CD14-positive monocyte (primary cell): ENCODE data around the gene KIF21A. TPM values are rescaled to one million over a fixed set of nuclear protein-coding genes. Genes with fewer than 3 reads are reported as not detected.

Experiments used
- DNase-seq, 3 donors: peaks; one replicate each; pipeline ENCODE4 v3.0.0-alpha.2; 2011 to 2022
- H2AFZ ChIP-seq: 2 replicates; pipeline ENCODE4 v1.6.0; 2012; ENCODE audit warnings: mild to moderate bottlenecking, low read depth, low read length, inconsistent platforms; ENCODE audit not compliant: insufficient read depth, poor library complexity, severe bottlenecking
- H3K27ac ChIP-seq, 2 donors: 1 replicate in 1 of 2; 2 replicates in 1 of 2; pipeline ENCODE4 v1.5.1; 2012 to 2013; ENCODE audit warnings: low read length in 2 of 2, control low read depth in 1 of 2, inconsistent platforms in 1 of 2, low read depth in 1 of 2, mild to moderate bottlenecking in 1 of 2
- H3K27me3 ChIP-seq, 2 donors: one replicate each; pipeline versions ENCODE4 v1.6.0 to v1.6.1; 2011 to 2013; ENCODE audit warnings: low read length in 2 of 2; ENCODE audit not compliant: control insufficient read depth in 2 of 2, insufficient read depth in 2 of 2
- H3K36me3 ChIP-seq, 2 donors: replicated peaks in 1 of 2; 1 replicate in 1 of 2; 2 replicates in 1 of 2; pipeline versions ENCODE4 v1.5.1 to v1.6.1; 2012 to 2013; ENCODE audit warnings: low read length in 2 of 2, control low read depth in 1 of 2, inconsistent platforms in 1 of 2, mild to moderate bottlenecking in 1 of 2; ENCODE audit not compliant: insufficient read depth in 2 of 2, control insufficient read depth in 1 of 2
- H3K4me1 ChIP-seq, 2 donors: 1 replicate in 1 of 2; 2 replicates in 1 of 2; pipeline versions ENCODE4 v1.5.1 to v1.6.1; 2012 to 2013; ENCODE audit warnings: low read length in 2 of 2, control low read depth in 1 of 2, inconsistent platforms in 1 of 2, mild to moderate bottlenecking in 1 of 2, moderate library complexity in 1 of 2; ENCODE audit not compliant: insufficient read depth in 2 of 2, control insufficient read depth in 1 of 2
- H3K4me2 ChIP-seq: replicated peaks from 2 replicates; pipeline ENCODE3; 2012; ENCODE audit warnings: low read length, moderate library complexity, mild to moderate bottlenecking; ENCODE audit not compliant: poor library complexity, severe bottlenecking; ENCODE audit errors: extremely low read depth
- H3K4me3 ChIP-seq, 3 experiments: fragments of 200-600 bp in 1 of 3; sonication (generic) in 1 of 3; replicated peaks in 1 of 3; 1 replicate in 2 of 3; 2 replicates in 1 of 3; pipeline ENCODE4 v1.5.1; 2011 to 2013; ENCODE audit warnings: low read length in 3 of 3, mild to moderate bottlenecking in 3 of 3, control low read depth in 2 of 3, low read depth in 2 of 3, inconsistent platforms in 1 of 3, moderate library complexity in 1 of 3
- H3K79me2 ChIP-seq: 2 replicates; pipeline ENCODE4 v1.6.0; 2012; ENCODE audit warnings: mild to moderate bottlenecking, control low read depth, inconsistent platforms, low read length, moderate library complexity; ENCODE audit not compliant: insufficient read depth
- H3K9ac ChIP-seq: 2 replicates; pipeline ENCODE4 v1.6.0; 2017; ENCODE audit warnings: low read length, mild to moderate bottlenecking; ENCODE audit not compliant: insufficient read depth, poor library complexity, severe bottlenecking
- H3K9me3 ChIP-seq, 2 donors: replicated peaks in 1 of 2; 1 replicate in 1 of 2; 2 replicates in 1 of 2; pipeline versions ENCODE4 v1.5.1 to v1.6.1; 2012 to 2013; ENCODE audit warnings: low read length in 2 of 2, control low read depth in 1 of 2; ENCODE audit not compliant: control insufficient read depth in 1 of 2, insufficient read depth in 1 of 2
- H4K20me1 ChIP-seq: 2 replicates; pipeline ENCODE4 v1.6.0; 2012; ENCODE audit warnings: mild to moderate bottlenecking, low read length, control low read depth, moderate library complexity; ENCODE audit not compliant: insufficient read depth
- H3K27ac Mint-ChIP-seq, 7 donors: one replicate each; pipeline ENCODE4 v1.8.0; 2020; ENCODE audit warnings: mild to moderate bottlenecking in 7 of 7, mixed read lengths in 7 of 7, moderate library complexity in 6 of 7, inconsistent platforms in 2 of 7
- H3K27me3 Mint-ChIP-seq, 3 donors: one replicate each; pipeline ENCODE4 v1.8.0; 2021 to 2022; ENCODE audit warnings: low read depth in 3 of 3, mild to moderate bottlenecking in 3 of 3, mixed read lengths in 3 of 3, moderate library complexity in 3 of 3, inconsistent platforms in 1 of 3
- H3K36me3 Mint-ChIP-seq, 2 donors: one replicate each; pipeline ENCODE4 v1.8.0; 2020; ENCODE audit warnings: mixed read lengths in 2 of 2, inconsistent platforms in 1 of 2, mild to moderate bottlenecking in 1 of 2
- H3K4me1 Mint-ChIP-seq: one replicate; pipeline ENCODE4 v1.8.0; 2020; ENCODE audit warnings: mild to moderate bottlenecking, mixed read lengths
- H3K4me3 Mint-ChIP-seq, 2 donors: one replicate each; pipeline ENCODE4 v1.8.0; 2020; ENCODE audit warnings: mild to moderate bottlenecking in 2 of 2, mixed read lengths in 2 of 2, moderate library complexity in 1 of 2
- H3K9me3 Mint-ChIP-seq, 7 donors: one replicate each; pipeline ENCODE4 v1.8.0; 2020 to 2022; ENCODE audit warnings: mixed read lengths in 7 of 7, mild to moderate bottlenecking in 6 of 7, moderate library complexity in 6 of 7, inconsistent platforms in 2 of 7
- WGBS: methylation state at CpG from one replicate; pipeline ENCODE4 v1.1.5; 2013; ENCODE audit warnings: missing lambda C conversion rate; ENCODE audit not compliant: insufficient coverage; 5-methylcytosine and 5-hydroxymethylcytosine counted together
- intact Hi-C, 2 donors: fragments of 100-400 bp; cut with micrococcal nuclease; formaldehyde crosslinking; loops; one replicate each; pipeline versions ENCODE4 v1.15.0 to v1.15.1; 2023
- polyA plus RNA-seq, 3 donors: library from polyadenylated mRNA; depleted of rRNA in 1 of 3; unstranded in 2 of 3; stranded (reverse) in 1 of 3; fragments of 300-500 nt in 2 of 3; fragments of >200 nt in 1 of 3; fragmentation: Illumina TruSeq in 2 of 3; gene quantifications; 1 replicate in 2 of 3; 2 replicates in 1 of 3; pipeline ENCODE4 v1.2.3, GENCODE V29; 2012 to 2021
- TF ChIP-seq, protein P1 (sequence below): fragments of 200-600 bp; IDR thresholded peaks from one replicate; pipeline ENCODE4 v1.8.0; 2022; ENCODE audit warnings: antibody characterized with exemption, mild to moderate bottlenecking

KIF21A gene
- polyA plus RNA-seq, 3 donors, result 0.03 to 0.05 TPM; not detected in 1

DNA sequence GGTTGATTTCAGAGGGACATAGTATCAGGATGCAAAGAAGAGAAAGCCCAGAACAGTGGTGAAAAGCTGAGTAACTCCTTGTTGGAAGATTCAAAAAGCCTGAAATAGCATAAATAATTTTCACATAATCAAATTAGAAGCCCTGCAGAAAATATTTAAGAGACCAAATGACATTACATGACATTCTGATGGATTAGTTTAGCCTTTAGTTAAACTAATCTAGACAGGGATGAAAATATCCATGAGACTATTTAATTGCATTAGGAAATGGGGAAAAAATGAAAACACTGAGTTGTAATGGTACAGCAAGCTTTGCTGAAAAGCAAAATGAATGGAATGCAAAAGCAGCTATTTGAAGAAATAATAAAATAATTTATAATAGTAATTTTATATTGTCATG is 91.8 kb downstream of the KIF21A start:
- no peak overlapping the region for H2AFZ ChIP-seq
- no peaks in the 10 kb centered on the region for H3K36me3 ChIP-seq
- H3K27ac ChIP-seq, result no peak overlapping the region
- H3K27me3 ChIP-seq, result no peaks in the 10 kb centered on the region
- H3K79me2 ChIP-seq, result no peaks in the 10 kb centered on the region
- no peak for DNase-seq
- TF ChIP-seq, protein P1, sequence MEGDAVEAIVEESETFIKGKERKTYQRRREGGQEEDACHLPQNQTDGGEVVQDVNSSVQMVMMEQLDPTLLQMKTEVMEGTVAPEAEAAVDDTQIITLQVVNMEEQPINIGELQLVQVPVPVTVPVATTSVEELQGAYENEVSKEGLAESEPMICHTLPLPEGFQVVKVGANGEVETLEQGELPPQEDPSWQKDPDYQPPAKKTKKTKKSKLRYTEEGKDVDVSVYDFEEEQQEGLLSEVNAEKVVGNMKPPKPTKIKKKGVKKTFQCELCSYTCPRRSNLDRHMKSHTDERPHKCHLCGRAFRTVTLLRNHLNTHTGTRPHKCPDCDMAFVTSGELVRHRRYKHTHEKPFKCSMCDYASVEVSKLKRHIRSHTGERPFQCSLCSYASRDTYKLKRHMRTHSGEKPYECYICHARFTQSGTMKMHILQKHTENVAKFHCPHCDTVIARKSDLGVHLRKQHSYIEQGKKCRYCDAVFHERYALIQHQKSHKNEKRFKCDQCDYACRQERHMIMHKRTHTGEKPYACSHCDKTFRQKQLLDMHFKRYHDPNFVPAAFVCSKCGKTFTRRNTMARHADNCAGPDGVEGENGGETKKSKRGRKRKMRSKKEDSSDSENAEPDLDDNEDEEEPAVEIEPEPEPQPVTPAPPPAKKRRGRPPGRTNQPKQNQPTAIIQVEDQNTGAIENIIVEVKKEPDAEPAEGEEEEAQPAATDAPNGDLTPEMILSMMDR, result no peak
- H3K4me1 Mint-ChIP-seq, result no peaks in the 10 kb centered on the region
- no peaks in the 10 kb centered on the region for H3K36me3 Mint-ChIP-seq
- no peaks in the 10 kb centered on the region for H3K4me1 ChIP-seq
- no peaks in the 10 kb centered on the region for H3K9me3 Mint-ChIP-seq
- H4K20me1 ChIP-seq, result no peaks in the 10 kb centered on the region
- H3K27me3 Mint-ChIP-seq, result no peaks in the 10 kb centered on the region
- H3K4me2 ChIP-seq, result no peak overlapping the region
- H3K9ac ChIP-seq, result no peak overlapping the region
- intact Hi-C loops, result no loop called here
- no peak overlapping the region for H3K27ac Mint-ChIP-seq
- H3K4me3 ChIP-seq, result no peak overlapping the region
- H3K4me3 Mint-ChIP-seq, result no peak overlapping the region
- no peaks in the 10 kb centered on the region for H3K9me3 ChIP-seq

DNA sequence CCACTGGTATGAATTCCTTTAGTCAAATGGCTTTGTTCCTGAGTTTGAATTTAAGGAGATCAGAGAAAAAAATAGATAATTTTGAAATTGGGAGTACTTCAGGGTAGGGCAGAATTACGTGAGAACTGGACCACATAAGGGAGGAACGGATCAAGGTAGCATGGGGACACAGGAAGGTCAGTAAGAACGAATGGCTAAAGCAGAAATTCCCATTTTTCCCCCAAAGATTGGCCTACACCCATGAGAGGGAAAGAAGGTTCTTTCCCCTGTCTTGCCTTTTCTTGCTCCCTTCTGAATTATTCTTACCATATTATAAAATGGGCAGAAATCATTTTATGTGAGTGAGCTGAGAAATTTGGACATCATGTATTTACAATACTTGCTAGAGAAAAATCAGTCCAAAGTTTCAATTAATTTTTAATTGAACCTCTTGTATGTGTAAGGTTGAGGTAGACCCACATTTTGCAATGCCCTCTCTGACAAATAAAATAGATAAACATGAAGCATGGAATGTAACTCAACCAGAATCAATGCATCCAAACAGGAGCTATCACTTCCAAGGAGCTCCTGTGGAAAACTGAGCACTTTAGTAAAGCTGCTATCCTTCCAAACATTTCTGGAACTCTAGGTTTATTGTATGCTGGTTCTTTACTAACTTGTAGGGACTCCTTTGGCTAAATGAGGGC is 93.8 kb downstream of the KIF21A start:
- Histone ChIP-seq H2AFZ (no peak overlapping the region), H3K79me2 (no peaks in the 10 kb centered on the region), H3K4me2 (no peak overlapping the region), H3K4me1 (no peaks in the 10 kb centered on the region), H3K36me3 (no peaks in the 10 kb centered on the region), H3K4me3 (no peak overlapping the region), H4K20me1 (no peaks in the 10 kb centered on the region), H3K27me3 (no peaks in the 10 kb centered on the region), H3K9ac (no peak overlapping the region), H3K27ac (no peak overlapping the region), H3K9me3 (no peaks in the 10 kb centered on the region)
- no peak overlapping the region for H3K4me3 Mint-ChIP-seq
- no peaks in the 10 kb centered on the region for H3K9me3 Mint-ChIP-seq
- H3K36me3 Mint-ChIP-seq, result no peaks in the 10 kb centered on the region
- intact Hi-C loops, result no loop called here
- TF ChIP-seq, protein P1, result no peak
- no peaks in the 10 kb centered on the region for H3K27me3 Mint-ChIP-seq
- H3K27ac Mint-ChIP-seq, result no peak overlapping the region
- H3K4me1 Mint-ChIP-seq, result no peaks in the 10 kb centered on the region
- no CpG with 5 or more reads among the region's 3 CpGs for WGBS
- no peak for DNase-seq
